Fibroblast of lung (primary cell): ENCODE data around the gene COL8A2. TPM values are rescaled to one million over a fixed set of nuclear protein-coding genes. Genes with fewer than 3 reads are reported as not detected.

Source experiments
- DNase-seq, 2 donors: peaks; one replicate each; pipeline versions ENCODE4 v3.0.0 to v3.0.0-alpha.2; 2010; ENCODE audit warnings: low read depth in 2 of 2
- H2AFZ ChIP-seq: 2 replicates; pipeline ENCODE4 v1.5.1; 2012; ENCODE audit warnings: low read length, control low read depth, inconsistent platforms
- H3K27ac ChIP-seq: 2 replicates; pipeline ENCODE4 v1.5.1; 2011; ENCODE audit warnings: low read length, control low read depth; ENCODE audit not compliant: insufficient read depth
- H3K27me3 ChIP-seq: 2 replicates; pipeline ENCODE4 v1.5.1; 2011; ENCODE audit warnings: mild to moderate bottlenecking, low read length; ENCODE audit not compliant: control insufficient read depth, insufficient read depth
- H3K36me3 ChIP-seq: 2 replicates; pipeline ENCODE4 v1.5.1; 2011; ENCODE audit warnings: low read length; ENCODE audit not compliant: control insufficient read depth, insufficient read depth
- H3K4me1 ChIP-seq: 2 replicates; pipeline ENCODE4 v1.5.1; 2011; ENCODE audit warnings: low read length; ENCODE audit not compliant: control insufficient read depth, insufficient read depth; ENCODE audit errors: extremely low read depth
- H3K4me2 ChIP-seq: 2 replicates; pipeline ENCODE4 v1.5.1; 2011; ENCODE audit warnings: low read length, control low read depth; ENCODE audit not compliant: insufficient read depth; ENCODE audit errors: extremely low read depth
- H3K4me3 ChIP-seq, 4 experiments: fragments of 200-600 bp in 1 of 4; sonication (generic) in 1 of 4; replicated peaks in 1 of 4; 2 replicates each; pipeline ENCODE4 v1.5.1; 2011 to 2016; ENCODE audit warnings: low read length in 4 of 4, low read depth in 3 of 4, mild to moderate bottlenecking in 3 of 4, control low read depth in 2 of 4, inconsistent platforms in 1 of 4, mixed read lengths in 1 of 4; ENCODE audit not compliant: insufficient read depth in 1 of 4; ENCODE audit errors: control extremely low read depth in 1 of 4
- H3K79me2 ChIP-seq: 2 replicates; pipeline ENCODE4 v1.5.1; 2012; ENCODE audit warnings: mild to moderate bottlenecking, low read length, inconsistent platforms; ENCODE audit not compliant: control insufficient read depth, insufficient read depth
- H3K9ac ChIP-seq: 2 replicates; pipeline ENCODE4 v1.5.1; 2011; ENCODE audit warnings: mild to moderate bottlenecking, low read length, control low read depth; ENCODE audit not compliant: insufficient read depth
- H3K9me3 ChIP-seq: 2 replicates; pipeline ENCODE4 v1.5.1; 2012; ENCODE audit warnings: low read depth, low read length; ENCODE audit not compliant: control insufficient read depth, insufficient read depth
- H4K20me1 ChIP-seq: 2 replicates; pipeline ENCODE4 v1.5.1; 2011; ENCODE audit warnings: low read length; ENCODE audit not compliant: control insufficient read depth, insufficient read depth; ENCODE audit errors: extremely low read depth
- EZH2 ChIP-seq: IDR thresholded peaks from 2 replicates; pipeline ENCODE4 v1.5.1; 2012; ENCODE audit warnings: low read length, control low read depth, mild to moderate bottlenecking; ENCODE audit errors: missing control alignments
- polyA plus RNA-seq, 2 donors: library from polyadenylated mRNA; depleted of rRNA in 1 of 2; stranded (reverse) in 1 of 2; unstranded in 1 of 2; fragments of >200 nt; gene quantifications; 2 replicates each; pipeline ENCODE4 v1.2.1, GENCODE V29; 2011 to 2012; ENCODE audit warnings: missing spikeins in 1 of 2
- total RNA-seq: library from RNA; depleted of rRNA; stranded (reverse); fragments of >200 nt; gene quantifications from 2 replicates; pipeline ENCODE4 v1.2.1, GENCODE V29; 2014
- TF ChIP-seq, protein P1 (sequence below), 2 donors: IDR thresholded peaks in 1 of 2; conservative IDR thresholded peaks in 1 of 2; 1 replicate in 1 of 2; 2 replicates in 1 of 2; pipeline ENCODE4 v1.5.1; 2011 to 2012; ENCODE audit warnings: low read length in 2 of 2, control low read depth in 1 of 2, inconsistent platforms in 1 of 2, low read depth in 1 of 2, mild to moderate bottlenecking in 1 of 2

COL8A2 gene
- total and polyA plus RNA-seq, 2 donors (not counting 1 experiment from before 2014, with no cell fraction given): 2.9 to 31.0 TPM

DNA sequence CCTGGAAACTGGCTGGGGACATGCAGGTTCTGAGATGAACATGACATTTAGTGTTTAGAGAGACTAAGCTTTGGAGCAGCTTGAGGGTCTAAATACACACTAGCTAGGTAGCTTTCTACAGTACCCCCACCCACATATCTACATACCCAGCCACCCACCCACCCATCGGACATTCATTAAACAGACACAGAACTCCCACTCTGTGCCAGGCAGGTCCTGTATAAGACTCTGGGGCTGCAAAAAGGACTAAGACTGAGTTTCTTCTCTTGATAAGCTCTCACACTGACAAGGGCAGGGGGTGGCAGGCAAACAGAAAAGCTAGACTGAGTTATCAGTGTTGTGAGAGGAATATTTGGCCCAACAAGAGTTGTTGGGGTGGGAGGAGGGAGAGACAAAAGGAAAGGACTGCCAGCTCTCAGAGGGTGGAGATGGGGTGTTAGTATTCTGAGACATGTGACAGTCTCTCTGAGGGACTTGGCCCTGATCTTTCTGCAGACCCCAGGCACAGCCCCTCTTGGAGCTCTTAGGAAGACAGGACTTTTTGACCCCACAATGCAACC is 37.7 kb upstream of the COL8A2 start:
- no peaks in the 10 kb centered on the region for H3K9me3 ChIP-seq
- no peak for TF ChIP-seq EZH2
- TF ChIP-seq, protein P1, sequence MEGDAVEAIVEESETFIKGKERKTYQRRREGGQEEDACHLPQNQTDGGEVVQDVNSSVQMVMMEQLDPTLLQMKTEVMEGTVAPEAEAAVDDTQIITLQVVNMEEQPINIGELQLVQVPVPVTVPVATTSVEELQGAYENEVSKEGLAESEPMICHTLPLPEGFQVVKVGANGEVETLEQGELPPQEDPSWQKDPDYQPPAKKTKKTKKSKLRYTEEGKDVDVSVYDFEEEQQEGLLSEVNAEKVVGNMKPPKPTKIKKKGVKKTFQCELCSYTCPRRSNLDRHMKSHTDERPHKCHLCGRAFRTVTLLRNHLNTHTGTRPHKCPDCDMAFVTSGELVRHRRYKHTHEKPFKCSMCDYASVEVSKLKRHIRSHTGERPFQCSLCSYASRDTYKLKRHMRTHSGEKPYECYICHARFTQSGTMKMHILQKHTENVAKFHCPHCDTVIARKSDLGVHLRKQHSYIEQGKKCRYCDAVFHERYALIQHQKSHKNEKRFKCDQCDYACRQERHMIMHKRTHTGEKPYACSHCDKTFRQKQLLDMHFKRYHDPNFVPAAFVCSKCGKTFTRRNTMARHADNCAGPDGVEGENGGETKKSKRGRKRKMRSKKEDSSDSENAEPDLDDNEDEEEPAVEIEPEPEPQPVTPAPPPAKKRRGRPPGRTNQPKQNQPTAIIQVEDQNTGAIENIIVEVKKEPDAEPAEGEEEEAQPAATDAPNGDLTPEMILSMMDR (conservative IDR thresholded peaks at IDR 0.05 in 1 of 2, IDR thresholded peaks at IDR 0.05 in 1 of 2; ENCODE audit: low read depth in 1 of 2, low read length in 2 of 2): no peak
- no peak overlapping the region for H3K4me3 ChIP-seq
- peaks cover 19% of the 10 kb centered on the region for H3K36me3 ChIP-seq
- no peak for DNase-seq
- H3K9ac ChIP-seq: no peak overlapping the region
- H3K27me3 ChIP-seq: no peaks in the 10 kb centered on the region
- no peak overlapping the region for H2AFZ ChIP-seq
- H3K4me2 ChIP-seq: no peak overlapping the region
- no peak overlapping the region for H3K27ac ChIP-seq
- peaks cover 28% of the 10 kb centered on the region for H3K4me1 ChIP-seq
- peaks cover 100% of the 10 kb centered on the region for H3K79me2 ChIP-seq
- H4K20me1 ChIP-seq: no peaks in the 10 kb centered on the region

DNA sequence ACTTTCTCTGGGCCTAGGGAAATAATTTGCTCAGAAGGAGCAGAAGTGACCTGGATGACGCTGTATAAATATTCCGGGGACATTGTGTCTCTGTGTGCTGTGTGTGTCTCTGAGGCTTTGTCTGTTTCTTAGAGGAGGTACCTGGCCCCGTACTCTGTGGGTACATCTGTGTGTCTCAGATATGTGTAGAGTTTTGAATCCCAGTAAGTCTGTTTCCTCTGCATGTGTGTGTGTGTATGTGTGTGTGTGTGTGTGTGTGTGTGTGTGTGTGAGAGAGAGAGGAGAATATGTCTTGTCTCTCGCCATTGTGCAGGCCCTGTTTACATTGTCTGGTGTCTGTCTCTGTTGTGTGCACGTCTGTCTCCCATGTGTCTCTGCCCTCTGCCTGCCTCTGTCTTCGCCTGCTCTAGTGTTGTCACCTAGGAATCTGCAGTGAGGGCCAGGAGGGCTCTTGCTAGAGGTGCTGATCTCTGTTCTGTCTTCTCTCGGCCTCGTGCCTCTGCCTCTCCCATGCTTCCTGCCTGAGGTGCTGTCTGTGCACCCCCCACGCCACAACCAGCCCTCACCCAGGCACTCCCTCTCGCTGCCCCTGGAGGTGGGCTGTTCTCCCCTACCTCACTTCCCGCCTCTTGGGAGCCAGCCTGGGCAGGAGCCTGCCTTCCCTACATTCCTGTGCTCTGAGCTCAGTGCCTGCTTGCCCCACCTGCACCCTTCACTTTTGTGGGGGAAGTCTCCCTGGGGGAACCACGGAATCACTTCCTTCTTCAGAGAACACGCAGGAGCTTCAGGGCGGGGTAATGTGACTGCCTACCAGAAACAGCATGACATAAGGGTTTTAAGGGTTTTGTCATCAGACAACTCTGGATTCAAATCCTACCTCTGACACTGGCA is 36.9 kb upstream of the COL8A2 start:
- Histone ChIP-seq H3K4me1 (peaks cover 21% of the 10 kb centered on the region), H3K9ac (no peak overlapping the region), H3K27me3 (no peaks in the 10 kb centered on the region), H4K20me1 (peaks cover 2% of the 10 kb centered on the region), H3K79me2 (peaks cover 100% of the 10 kb centered on the region), H2AFZ (no peak overlapping the region), H3K36me3 (peaks cover 16% of the 10 kb centered on the region), H3K4me3 (peak overlapping the region; percentile 58 to 69 (median 60)), H3K9me3 (no peaks in the 10 kb centered on the region), H3K27ac (peak overlapping the region; percentile 87), H3K4me2 (peak overlapping the region; percentile 94)
- TF ChIP-seq EZH2: no peak
- TF ChIP-seq, protein P1 (conservative IDR thresholded peaks at IDR 0.05 in 1 of 2, IDR thresholded peaks at IDR 0.05 in 1 of 2; ENCODE audit: low read depth in 1 of 2, low read length in 2 of 2): no peak
- peak in 1 of 2 donors; percentile 64 for DNase-seq

DNA sequence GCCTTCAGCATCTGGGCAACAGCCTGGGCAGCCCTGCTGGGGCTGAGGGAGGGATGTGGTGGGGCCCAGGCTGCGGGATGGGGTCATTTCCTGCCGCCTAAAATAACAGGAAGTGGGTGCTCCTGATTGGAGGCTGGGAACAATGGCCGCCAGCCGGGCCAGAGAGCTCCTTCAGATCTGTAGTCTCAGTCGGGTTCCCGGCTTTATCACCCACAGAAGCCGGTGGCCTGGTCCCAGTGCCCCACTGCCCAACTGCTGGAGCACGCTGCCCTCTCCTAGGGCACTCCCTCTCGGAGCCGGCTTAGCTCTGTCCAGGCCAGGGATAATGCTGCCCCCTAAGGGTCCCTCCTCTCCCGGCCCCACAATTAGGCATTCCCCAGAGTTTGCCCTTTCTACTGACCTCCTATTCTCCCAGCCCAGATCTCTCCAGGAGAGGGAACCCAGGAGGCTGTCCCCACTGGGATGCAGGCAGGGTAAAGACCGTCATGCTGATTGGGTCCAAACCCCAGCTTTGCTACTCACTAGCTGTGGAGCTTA is 36.0 kb upstream of the COL8A2 start:
- Histone ChIP-seq H4K20me1 (peaks cover 2% of the 10 kb centered on the region), H3K4me3 (peak overlapping the region; percentile 58 to 69 (median 60)), H3K9ac (peak overlapping the region; percentile 69), H3K27me3 (no peaks in the 10 kb centered on the region), H3K4me1 (peaks cover 17% of the 10 kb centered on the region), H3K4me2 (peak overlapping the region; percentile 94), H3K27ac (peak overlapping the region; percentile 87), H3K36me3 (peaks cover 14% of the 10 kb centered on the region), H3K79me2 (peaks cover 100% of the 10 kb centered on the region), H3K9me3 (no peaks in the 10 kb centered on the region), H2AFZ (no peak overlapping the region)
- TF ChIP-seq EZH2: no peak
- TF ChIP-seq, protein P1 (conservative IDR thresholded peaks at IDR 0.05 in 1 of 2, IDR thresholded peaks at IDR 0.05 in 1 of 2; ENCODE audit: low read depth in 1 of 2, low read length in 2 of 2): peak; percentile 41 to 42
- peak; percentile 63 to 72 for DNase-seq
